CD4-positive, alpha-beta T cell (primary cell): ENCODE results near the gene PSMA6. TPM values are rescaled to one million over a fixed set of nuclear protein-coding genes. Genes with fewer than 3 reads are reported as not detected.

Source experiments
- ATAC-seq: fragments of 200-7000 bp; cut with Tn5 transposase; one replicate; pipeline ENCODE4 v1.10.0; 2022; ENCODE audit warnings: mild to moderate bottlenecking; ENCODE audit not compliant: poor library complexity
- CTCF ChIA-PET: fragments of 350-600 bp; sonication (Branson Sonifier 250); formaldehyde crosslinking; loops from one replicate; lab custom pipeline; 2021; ENCODE audit warnings: antibody characterized with exemption, inconsistent platforms; lab: Charles Lee
- POLR2A ChIA-PET: fragments of 350-600 bp; sonication (Branson Sonifier 250); formaldehyde crosslinking; loops from one replicate; lab custom pipeline; 2021; ENCODE audit warnings: antibody characterized with exemption, inconsistent platforms; lab: Charles Lee
- DNase-seq, 14 experiments: peaks; one replicate each; pipeline ENCODE4 v3.0.0-alpha.2; 2013 to 2020; ENCODE audit warnings: mixed read lengths in 2 of 14
- H3K27ac ChIP-seq, 2 donors: one replicate each; pipeline versions ENCODE4 v1.5.1 to v1.7.0; 2013; ENCODE audit warnings: low read length in 2 of 2, low read depth in 1 of 2, mild to moderate bottlenecking in 1 of 2
- H3K27me3 ChIP-seq, 2 experiments: 1 replicate in 1 of 2; 2 replicates in 1 of 2; pipeline versions ENCODE4 v1.6.1 to v1.7.0; 2013; ENCODE audit warnings: low read length in 2 of 2, control low read depth in 1 of 2, mild to moderate bottlenecking in 1 of 2, moderate library complexity in 1 of 2; ENCODE audit not compliant: insufficient read depth in 2 of 2, control insufficient read depth in 1 of 2
- H3K36me3 ChIP-seq: one replicate; pipeline ENCODE4 v1.6.1; 2013; ENCODE audit warnings: low read length, control low read depth; ENCODE audit not compliant: insufficient read depth
- H3K4me1 ChIP-seq: one replicate; pipeline ENCODE4 v1.6.1; 2013; ENCODE audit warnings: low read length, control low read depth; ENCODE audit not compliant: insufficient read depth
- H3K4me3 ChIP-seq: one replicate; pipeline ENCODE4 v1.5.1; 2013; ENCODE audit warnings: mild to moderate bottlenecking, low read length, moderate library complexity
- H3K9me3 ChIP-seq, 2 experiments: 1 replicate in 1 of 2; 2 replicates in 1 of 2; pipeline versions ENCODE4 v1.6.1 to v1.7.0; 2013; ENCODE audit warnings: low read length in 2 of 2, mild to moderate bottlenecking in 2 of 2, control low read depth in 1 of 2, moderate library complexity in 1 of 2; ENCODE audit not compliant: control insufficient read depth in 1 of 2, insufficient read depth in 1 of 2
- H3K27ac Mint-ChIP-seq: one replicate; pipeline ENCODE4 v1.8.0; 2020; ENCODE audit warnings: mixed read lengths
- H3K27me3 Mint-ChIP-seq: one replicate; pipeline ENCODE4 v1.8.0; 2021; ENCODE audit warnings: mixed read lengths
- H3K36me3 Mint-ChIP-seq: one replicate; pipeline ENCODE4 v1.8.0; 2021; ENCODE audit warnings: low read depth, mixed read lengths
- H3K4me1 Mint-ChIP-seq: one replicate; pipeline ENCODE4 v1.8.0; 2021; ENCODE audit warnings: low read depth, mixed read lengths
- H3K4me3 Mint-ChIP-seq: one replicate; pipeline ENCODE4 v1.8.0; 2020; ENCODE audit warnings: mild to moderate bottlenecking, mixed read lengths
- H3K9me3 Mint-ChIP-seq: one replicate; pipeline ENCODE4 v1.8.0; 2020; ENCODE audit warnings: mixed read lengths
- intact Hi-C, 2 experiments: fragments of 100-400 bp; cut with DNase I in 1 of 2; cut with micrococcal nuclease in 1 of 2; formaldehyde crosslinking; loops; one replicate each; pipeline versions ENCODE4 v1.15.1 to v1.9.0; 2023 to 2025; cut with DNase I, micrococcal nuclease
- total RNA-seq, 174 experiments: library from RNA in 2 of 174; stranded (reverse) in 2 of 174; gene quantifications; one replicate each; pipeline ENCODE4 v1.2.3 and lab custom pipeline; 2021 to 2026
- TF ChIP-seq, protein P1 (sequence below): fragments of 200-600 bp; IDR thresholded peaks from one replicate; pipeline ENCODE4 v1.8.0; 2022; ENCODE audit warnings: antibody characterized with exemption, mild to moderate bottlenecking

Gene PSMA6
- total RNA-seq, 2 experiments from 2014 or later, result 80.8 TPM

DNA sequence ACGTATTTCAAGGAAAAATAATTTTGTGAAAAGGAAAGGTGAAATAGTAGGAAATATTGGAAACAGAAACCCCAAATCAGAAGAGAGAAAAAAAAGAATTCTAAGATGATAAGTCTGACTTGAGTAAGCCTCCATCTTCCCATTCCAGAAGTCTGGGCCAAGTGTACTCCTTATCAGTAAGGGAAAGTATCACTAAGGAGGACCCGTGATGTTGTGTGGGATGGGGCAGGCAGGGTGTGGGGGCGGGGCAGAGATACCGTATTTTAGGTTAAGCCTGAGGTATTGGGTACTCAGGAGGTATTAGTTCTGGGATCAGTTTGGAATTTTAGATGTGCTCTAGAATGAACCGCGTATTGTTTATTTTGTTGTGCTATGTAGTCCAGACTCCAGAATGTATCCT, 33.8 kb upstream of the PSMA6 start:
- TF ChIP-seq, protein P1, sequence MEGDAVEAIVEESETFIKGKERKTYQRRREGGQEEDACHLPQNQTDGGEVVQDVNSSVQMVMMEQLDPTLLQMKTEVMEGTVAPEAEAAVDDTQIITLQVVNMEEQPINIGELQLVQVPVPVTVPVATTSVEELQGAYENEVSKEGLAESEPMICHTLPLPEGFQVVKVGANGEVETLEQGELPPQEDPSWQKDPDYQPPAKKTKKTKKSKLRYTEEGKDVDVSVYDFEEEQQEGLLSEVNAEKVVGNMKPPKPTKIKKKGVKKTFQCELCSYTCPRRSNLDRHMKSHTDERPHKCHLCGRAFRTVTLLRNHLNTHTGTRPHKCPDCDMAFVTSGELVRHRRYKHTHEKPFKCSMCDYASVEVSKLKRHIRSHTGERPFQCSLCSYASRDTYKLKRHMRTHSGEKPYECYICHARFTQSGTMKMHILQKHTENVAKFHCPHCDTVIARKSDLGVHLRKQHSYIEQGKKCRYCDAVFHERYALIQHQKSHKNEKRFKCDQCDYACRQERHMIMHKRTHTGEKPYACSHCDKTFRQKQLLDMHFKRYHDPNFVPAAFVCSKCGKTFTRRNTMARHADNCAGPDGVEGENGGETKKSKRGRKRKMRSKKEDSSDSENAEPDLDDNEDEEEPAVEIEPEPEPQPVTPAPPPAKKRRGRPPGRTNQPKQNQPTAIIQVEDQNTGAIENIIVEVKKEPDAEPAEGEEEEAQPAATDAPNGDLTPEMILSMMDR, result no peak

DNA sequence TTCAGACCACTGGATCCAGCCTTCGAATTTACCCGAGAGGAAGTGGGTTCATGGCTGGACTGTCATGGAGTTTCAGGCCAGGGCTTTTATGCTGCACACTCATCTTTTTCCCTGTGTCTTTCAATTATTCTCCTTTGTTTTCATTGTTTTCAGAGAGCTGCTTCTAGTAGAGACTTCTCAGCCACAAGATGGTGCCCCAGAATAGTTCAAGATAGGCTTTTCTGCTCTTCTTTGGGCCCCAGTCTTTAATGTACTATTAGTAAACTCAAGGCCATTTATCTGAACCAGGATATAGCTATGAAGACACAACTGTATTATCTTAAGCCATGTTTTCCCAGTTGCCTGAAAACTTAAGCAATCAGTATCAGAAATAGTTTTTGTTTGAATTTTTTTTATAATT, 30.4 kb upstream of the PSMA6 start:
- Histone ChIP-seq H3K27ac (no peak overlapping the region), H3K4me3 (no peak overlapping the region), H3K36me3 (peaks cover 16% of the 10 kb centered on the region), H3K27me3 (no peaks in the 10 kb centered on the region), H3K4me1 (no peaks in the 10 kb centered on the region), H3K9me3 (no peaks in the 10 kb centered on the region)
- peaks cover 42% of the 10 kb centered on the region for H3K36me3 Mint-ChIP-seq
- TF ChIP-seq, protein P1, result peak; percentile 8
- peaks cover 6% of the 10 kb centered on the region for H3K4me1 Mint-ChIP-seq
- H3K27ac Mint-ChIP-seq, result no peak overlapping the region
- intact Hi-C loops, result loop anchor here in 1 of 2 experiments (1.0 kb wide), 1 partner anchor 146 kb away; no protein-coding TSS in a partner anchor
- CTCF ChIA-PET, result interaction anchor here (0.6 to 1.0 kb wide), 3 partner anchors 79 to 384 kb away, joined by 3 read pairs; no protein-coding TSS in a partner anchor
- H3K4me3 Mint-ChIP-seq, result no peak overlapping the region
- no peaks in the 10 kb centered on the region for H3K27me3 Mint-ChIP-seq
- peak in 3 of 14 experiments; percentile 32 to 37 (median 36) for DNase-seq
- POLR2A ChIA-PET, result interaction anchor here (0.5 to 2.3 kb wide), 3 partner anchors 31 to 142 kb away, joined by 3 to 15 read pairs (median 4); partner anchors contain the start of genes NFKBIA and PSMA6
- no peak for ATAC-seq
- no peaks in the 10 kb centered on the region for H3K9me3 Mint-ChIP-seq

More for the DNA sequence above, 33.8 kb upstream of the PSMA6 start:
- no peaks in the 10 kb centered on the region for H3K4me1 ChIP-seq
- peaks cover 9% of the 10 kb centered on the region for H3K36me3 ChIP-seq
- peaks cover 47% of the 10 kb centered on the region for H3K36me3 Mint-ChIP-seq
- H3K27ac Mint-ChIP-seq, result no peak overlapping the region
- H3K4me3 Mint-ChIP-seq, result no peak overlapping the region
- DNase-seq, result no peak
- H3K27me3 ChIP-seq, result no peaks in the 10 kb centered on the region
- ChIA-PET CTCF (no interaction called here), POLR2A (no interaction called here)
- ATAC-seq, result no peak
- peaks cover 16% of the 10 kb centered on the region for H3K4me1 Mint-ChIP-seq
- H3K9me3 Mint-ChIP-seq, result no peaks in the 10 kb centered on the region
- no peak overlapping the region for H3K4me3 ChIP-seq
- H3K27me3 Mint-ChIP-seq, result no peaks in the 10 kb centered on the region
- H3K9me3 ChIP-seq, result no peaks in the 10 kb centered on the region
- H3K27ac ChIP-seq, result no peak overlapping the region
- intact Hi-C loops, result no loop called here

DNA sequence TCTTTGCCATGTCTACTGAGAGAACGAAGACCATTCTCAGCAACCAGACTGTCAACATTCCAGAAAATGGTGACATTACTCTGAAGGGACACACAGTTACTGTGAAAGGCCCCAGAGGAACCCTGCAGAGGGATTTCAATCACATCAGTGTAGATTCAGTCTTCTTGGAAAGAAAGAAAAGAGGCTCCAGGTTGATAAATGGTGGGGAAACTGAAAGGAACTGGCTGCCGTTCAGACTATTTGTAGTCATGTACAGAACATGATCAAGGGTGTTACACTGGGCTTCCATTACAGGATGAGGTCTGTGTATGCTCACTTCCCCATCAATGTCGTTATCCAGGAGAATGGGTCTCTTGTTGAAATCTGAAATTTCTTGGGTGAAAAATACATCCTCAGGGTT, 29.7 kb upstream of the PSMA6 start:
- Mint-ChIP-seq H3K4me3 (no peak overlapping the region), H3K27me3 (no peaks in the 10 kb centered on the region), H3K27ac (no peak overlapping the region), H3K36me3 (peaks cover 45% of the 10 kb centered on the region), H3K9me3 (no peaks in the 10 kb centered on the region), H3K4me1 (peaks cover 3% of the 10 kb centered on the region)
- Histone ChIP-seq H3K27me3 (no peaks in the 10 kb centered on the region), H3K4me3 (no peak overlapping the region), H3K27ac (no peak overlapping the region), H3K9me3 (no peaks in the 10 kb centered on the region), H3K36me3 (peaks cover 21% of the 10 kb centered on the region), H3K4me1 (no peaks in the 10 kb centered on the region)
- DNase-seq (no peak), ATAC-seq (no peak)
- intact Hi-C loops, result loop anchor here in 1 of 2 experiments (1.0 kb wide), 1 partner anchor 145 kb away; no protein-coding TSS in a partner anchor
- CTCF ChIA-PET, result interaction anchor here (0.7 kb wide), 1 partner anchor 20 kb away, joined by 3 read pairs; no protein-coding TSS in a partner anchor
- TF ChIP-seq, protein P1, result no peak
- POLR2A ChIA-PET, result interaction anchor here (0.7 to 2.3 kb wide), 2 partner anchors 30 to 142 kb away, joined by 4 to 15 read pairs; partner anchors contain the start of genes NFKBIA and PSMA6
